K562 (cell line): ENCODE data around the gene KCNK1. TPM values are rescaled to one million over a fixed set of nuclear protein-coding genes. Genes with fewer than 3 reads are reported as not detected.

Experiments used
- BMI1 ChIP-seq: fragments of 150-350 bp; IDR thresholded peaks from 2 replicates; pipeline ENCODE4 v1.6.1; 2014; ENCODE audit warnings: low read length
- HDAC1 ChIP-seq, 2 experiments: fragments of 450-650 bp; IDR thresholded peaks; 2 replicates each; pipeline ENCODE4 v1.6.1; 2016 to 2017; ENCODE audit warnings: inconsistent platforms in 1 of 2, mild to moderate bottlenecking in 1 of 2, moderate library complexity in 1 of 2
- KDM1A ChIP-seq, 2 experiments: fragments of 450-650 bp; IDR thresholded peaks; 2 replicates each; pipeline ENCODE4 v1.6.1; 2016; ENCODE audit warnings: mild to moderate bottlenecking in 2 of 2
- KDM5B ChIP-seq: fragments of 200-600 bp; sonication (generic); IDR thresholded peaks from 2 replicates; pipeline ENCODE4 v1.6.1; 2012; ENCODE audit warnings: low read depth, mild to moderate bottlenecking, moderate library complexity, low read length, control low read depth, inconsistent platforms; ENCODE audit not compliant: insufficient replicate concordance
- PHB2 ChIP-seq: fragments of 450-650 bp; IDR thresholded peaks from 2 replicates; pipeline ENCODE4 v1.6.1; 2017; ENCODE audit warnings: low read depth
- PML ChIP-seq: IDR thresholded peaks from 2 replicates; pipeline ENCODE4 v1.6.1; 2012; ENCODE audit warnings: low read length, inconsistent platforms
- PRPF4 ChIP-seq: fragments of 200-400 bp; formaldehyde crosslinking; IDR thresholded peaks from one replicate; pipeline ENCODE4 v1.6.1; 2017; ENCODE audit warnings: low read length, low read depth, mild to moderate bottlenecking; ENCODE audit not compliant: insufficient read depth, poor library complexity, severe bottlenecking
- PTBP1 ChIP-seq: fragments of 200-400 bp; formaldehyde crosslinking; IDR thresholded peaks from 2 replicates; pipeline ENCODE4 v1.6.1; 2017; ENCODE audit warnings: low read depth, low read length
- TAL1 ChIP-seq: fragments of 450-650 bp; IDR thresholded peaks from 2 replicates; pipeline ENCODE4 v1.6.1; 2016; ENCODE audit warnings: mild to moderate bottlenecking
- TEAD1 ChIP-seq, 2 experiments: fragments of 450-650 bp in 1 of 2; sonication (generic) in 1 of 2; formaldehyde crosslinking; IDR thresholded peaks; 2 replicates each; pipeline versions ENCODE4 v1.4.0 to v1.8.0; 2020 to 2022; ENCODE audit warnings: mild to moderate bottlenecking in 2 of 2, missing genetic modification reagents in 1 of 2
- YBX1 ChIP-seq: fragments of 450-650 bp; IDR thresholded peaks from 2 replicates; pipeline ENCODE4 v1.7.1; 2016; ENCODE audit warnings: mild to moderate bottlenecking
- ZNF717 ChIP-seq: fragments of 250-450 bp; sonication (Bioruptor Pico); IDR thresholded peaks from 2 replicates; pipeline ENCODE4 v1.5.0; 2021
- ZSCAN29 ChIP-seq: fragments of 450-650 bp; IDR thresholded peaks from 2 replicates; pipeline ENCODE4 v1.6.1; 2017
- ZSCAN32 ChIP-seq: fragments of 450-650 bp; formaldehyde crosslinking; IDR thresholded peaks from 2 replicates; pipeline ENCODE4 v1.4.0; 2020; ENCODE audit warnings: mild to moderate bottlenecking, moderate library complexity
- polyA plus RNA-seq, 8 experiments: library from polyadenylated mRNA; depleted of rRNA in 4 of 8; stranded (reverse) in 5 of 8; unstranded in 3 of 8; fragments of >200 nt; fragmentation: Nextera tagmentation in 2 of 8; fragmentation: Illumina TruSeq in 1 of 8; extraction: Ambion mirVana in 2 of 8; extraction: Trizol in 1 of 8; gene quantifications; 2 replicates each; pipeline versions ENCODE4 v1.2.1 to v1.2.3, GENCODE V29; 2011 to 2014; ENCODE audit warnings: inconsistent platforms in 1 of 8, missing spikeins in 1 of 8
- total RNA-seq, 7 experiments: library from RNA; depleted of rRNA in 6 of 7; stranded (reverse); fragments of >200 nt in 6 of 7; fragmentation: Illumina TruSeq in 2 of 7; extraction: Trizol in 2 of 7; gene quantifications; 2 replicates each; pipeline versions ENCODE4 v1.2.1 to v1.2.3, GENCODE V29; 2011 to 2021; ENCODE audit warnings: low replicate concordance in 1 of 7
- TF ChIP-seq, protein P1 (sequence below): sonication (generic); formaldehyde crosslinking; IDR thresholded peaks from 2 replicates; pipeline ENCODE4 v1.8.1; 2023; ENCODE audit warnings: missing genetic modification reagents, mild to moderate bottlenecking, borderline replicate concordance
- TF ChIP-seq, protein P2 (sequence below): fragments of 200-800 bp; sonication (Bioruptor generic); IDR thresholded peaks from 2 replicates; pipeline ENCODE4 v1.6.1; 2017; ENCODE audit warnings: missing genetic modification characterization, missing compliant biosample characterization
- TF ChIP-seq, protein P3 (sequence below): fragments of 200-800 bp; sonication (Bioruptor generic); IDR thresholded peaks from 2 replicates; pipeline ENCODE4 v1.6.1; 2017; ENCODE audit warnings: missing genetic modification characterization, missing compliant biosample characterization
- TF ChIP-seq, protein P4 (sequence below): IDR thresholded peaks from 2 replicates; pipeline ENCODE4 v1.6.1; 2011; ENCODE audit warnings: borderline replicate concordance, low read depth, mild to moderate bottlenecking, moderate library complexity, low read length; ENCODE audit not compliant: insufficient read depth, poor library complexity, severe bottlenecking

The KCNK1 gene
- total and polyA plus RNA-seq, 9 of the 15 experiments (the other 6 are each of a cell fraction or from before 2014, with no cell fraction given): 3.1 to 22.7 (median 6.0) TPM

DNA sequence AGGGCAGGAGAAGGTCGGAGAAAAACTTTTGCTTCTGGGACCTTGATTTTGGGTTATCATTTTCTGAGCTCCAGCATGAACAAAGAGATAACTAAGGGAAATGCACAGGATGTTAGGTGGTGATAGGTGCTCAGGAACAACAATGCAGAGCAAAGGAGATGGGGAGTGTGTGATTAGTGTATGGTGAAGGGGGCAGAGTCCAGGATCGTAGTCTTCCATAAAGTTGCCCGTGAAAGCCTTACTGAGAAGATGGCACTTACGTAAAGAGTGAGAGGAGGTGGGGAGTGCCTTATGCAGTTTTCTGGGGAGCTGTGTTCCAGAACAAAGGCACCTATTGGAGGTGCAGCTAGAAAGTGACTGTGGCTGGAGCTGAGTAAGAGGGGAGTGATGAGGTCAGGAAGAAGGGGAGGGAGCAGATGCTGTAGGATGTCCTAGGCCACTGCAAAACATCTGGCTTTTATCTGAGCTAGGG, 11.6 kb downstream of the KCNK1 start (continued):
- TF ChIP-seq ZSCAN32: no peak
- TF ChIP-seq HDAC1 (IDR thresholded peaks at IDR 0.05): peak; percentile 37 to 71; a peak in 2 of 4 replicates
- no peak for TF ChIP-seq PRPF4
- TF ChIP-seq, protein P1, sequence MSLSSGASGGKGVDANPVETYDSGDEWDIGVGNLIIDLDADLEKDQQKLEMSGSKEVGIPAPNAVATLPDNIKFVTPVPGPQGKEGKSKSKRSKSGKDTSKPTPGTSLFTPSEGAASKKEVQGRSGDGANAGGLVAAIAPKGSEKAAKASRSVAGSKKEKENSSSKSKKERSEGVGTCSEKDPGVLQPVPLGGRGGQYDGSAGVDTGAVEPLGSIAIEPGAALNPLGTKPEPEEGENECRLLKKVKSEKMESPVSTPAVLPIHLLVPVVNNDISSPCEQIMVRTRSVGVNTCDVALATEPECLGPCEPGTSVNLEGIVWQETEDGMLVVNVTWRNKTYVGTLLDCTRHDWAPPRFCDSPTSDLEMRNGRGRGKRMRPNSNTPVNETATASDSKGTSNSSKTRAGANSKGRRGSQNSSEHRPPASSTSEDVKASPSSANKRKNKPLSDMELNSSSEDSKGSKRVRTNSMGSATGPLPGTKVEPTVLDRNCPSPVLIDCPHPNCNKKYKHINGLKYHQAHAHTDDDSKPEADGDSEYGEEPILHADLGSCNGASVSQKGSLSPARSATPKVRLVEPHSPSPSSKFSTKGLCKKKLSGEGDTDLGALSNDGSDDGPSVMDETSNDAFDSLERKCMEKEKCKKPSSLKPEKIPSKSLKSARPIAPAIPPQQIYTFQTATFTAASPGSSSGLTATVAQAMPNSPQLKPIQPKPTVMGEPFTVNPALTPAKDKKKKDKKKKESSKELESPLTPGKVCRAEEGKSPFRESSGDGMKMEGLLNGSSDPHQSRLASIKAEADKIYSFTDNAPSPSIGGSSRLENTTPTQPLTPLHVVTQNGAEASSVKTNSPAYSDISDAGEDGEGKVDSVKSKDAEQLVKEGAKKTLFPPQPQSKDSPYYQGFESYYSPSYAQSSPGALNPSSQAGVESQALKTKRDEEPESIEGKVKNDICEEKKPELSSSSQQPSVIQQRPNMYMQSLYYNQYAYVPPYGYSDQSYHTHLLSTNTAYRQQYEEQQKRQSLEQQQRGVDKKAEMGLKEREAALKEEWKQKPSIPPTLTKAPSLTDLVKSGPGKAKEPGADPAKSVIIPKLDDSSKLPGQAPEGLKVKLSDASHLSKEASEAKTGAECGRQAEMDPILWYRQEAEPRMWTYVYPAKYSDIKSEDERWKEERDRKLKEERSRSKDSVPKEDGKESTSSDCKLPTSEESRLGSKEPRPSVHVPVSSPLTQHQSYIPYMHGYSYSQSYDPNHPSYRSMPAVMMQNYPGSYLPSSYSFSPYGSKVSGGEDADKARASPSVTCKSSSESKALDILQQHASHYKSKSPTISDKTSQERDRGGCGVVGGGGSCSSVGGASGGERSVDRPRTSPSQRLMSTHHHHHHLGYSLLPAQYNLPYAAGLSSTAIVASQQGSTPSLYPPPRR (CRISPR knock-in tag): no peak
- TF ChIP-seq, protein P2, sequence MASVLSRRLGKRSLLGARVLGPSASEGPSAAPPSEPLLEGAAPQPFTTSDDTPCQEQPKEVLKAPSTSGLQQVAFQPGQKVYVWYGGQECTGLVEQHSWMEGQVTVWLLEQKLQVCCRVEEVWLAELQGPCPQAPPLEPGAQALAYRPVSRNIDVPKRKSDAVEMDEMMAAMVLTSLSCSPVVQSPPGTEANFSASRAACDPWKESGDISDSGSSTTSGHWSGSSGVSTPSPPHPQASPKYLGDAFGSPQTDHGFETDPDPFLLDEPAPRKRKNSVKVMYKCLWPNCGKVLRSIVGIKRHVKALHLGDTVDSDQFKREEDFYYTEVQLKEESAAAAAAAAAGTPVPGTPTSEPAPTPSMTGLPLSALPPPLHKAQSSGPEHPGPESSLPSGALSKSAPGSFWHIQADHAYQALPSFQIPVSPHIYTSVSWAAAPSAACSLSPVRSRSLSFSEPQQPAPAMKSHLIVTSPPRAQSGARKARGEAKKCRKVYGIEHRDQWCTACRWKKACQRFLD: no peak
- no peak for TF ChIP-seq BMI1
- no peak for TF ChIP-seq KDM5B
- TF ChIP-seq TAL1: peak; percentile 74
- TF ChIP-seq PHB2: peak; percentile 41; the same call in 1 of the 2 replicates
- TF ChIP-seq ZNF717: no peak
- TF ChIP-seq TEAD1 (CRISPR knock-in tag; IDR thresholded peaks at IDR 0.05): no peak
- TF ChIP-seq, protein P3, sequence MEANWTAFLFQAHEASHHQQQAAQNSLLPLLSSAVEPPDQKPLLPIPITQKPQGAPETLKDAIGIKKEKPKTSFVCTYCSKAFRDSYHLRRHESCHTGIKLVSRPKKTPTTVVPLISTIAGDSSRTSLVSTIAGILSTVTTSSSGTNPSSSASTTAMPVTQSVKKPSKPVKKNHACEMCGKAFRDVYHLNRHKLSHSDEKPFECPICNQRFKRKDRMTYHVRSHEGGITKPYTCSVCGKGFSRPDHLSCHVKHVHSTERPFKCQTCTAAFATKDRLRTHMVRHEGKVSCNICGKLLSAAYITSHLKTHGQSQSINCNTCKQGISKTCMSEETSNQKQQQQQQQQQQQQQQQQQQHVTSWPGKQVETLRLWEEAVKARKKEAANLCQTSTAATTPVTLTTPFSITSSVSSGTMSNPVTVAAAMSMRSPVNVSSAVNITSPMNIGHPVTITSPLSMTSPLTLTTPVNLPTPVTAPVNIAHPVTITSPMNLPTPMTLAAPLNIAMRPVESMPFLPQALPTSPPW (CRISPR knock-in tag): no peak
- no peak for TF ChIP-seq PTBP1
- no peak for TF ChIP-seq ZSCAN29
- TF ChIP-seq KDM1A (IDR thresholded peaks at IDR 0.05): peak; percentile 88 to 91
- TF ChIP-seq, protein P4, sequence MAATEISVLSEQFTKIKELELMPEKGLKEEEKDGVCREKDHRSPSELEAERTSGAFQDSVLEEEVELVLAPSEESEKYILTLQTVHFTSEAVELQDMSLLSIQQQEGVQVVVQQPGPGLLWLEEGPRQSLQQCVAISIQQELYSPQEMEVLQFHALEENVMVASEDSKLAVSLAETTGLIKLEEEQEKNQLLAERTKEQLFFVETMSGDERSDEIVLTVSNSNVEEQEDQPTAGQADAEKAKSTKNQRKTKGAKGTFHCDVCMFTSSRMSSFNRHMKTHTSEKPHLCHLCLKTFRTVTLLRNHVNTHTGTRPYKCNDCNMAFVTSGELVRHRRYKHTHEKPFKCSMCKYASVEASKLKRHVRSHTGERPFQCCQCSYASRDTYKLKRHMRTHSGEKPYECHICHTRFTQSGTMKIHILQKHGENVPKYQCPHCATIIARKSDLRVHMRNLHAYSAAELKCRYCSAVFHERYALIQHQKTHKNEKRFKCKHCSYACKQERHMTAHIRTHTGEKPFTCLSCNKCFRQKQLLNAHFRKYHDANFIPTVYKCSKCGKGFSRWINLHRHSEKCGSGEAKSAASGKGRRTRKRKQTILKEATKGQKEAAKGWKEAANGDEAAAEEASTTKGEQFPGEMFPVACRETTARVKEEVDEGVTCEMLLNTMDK: no peak
- no peak; the same call in 1 of the 2 replicates for TF ChIP-seq PML
- TF ChIP-seq YBX1: no peak
